Stimulated activated effector memory CD8-positive, alpha-beta T cell treated with anti-CD3 and anti-CD28 coated beads, Interleukin-12 subunit alpha, Interleukin-12 subunit beta, amount 100 ng/mL, for 72 hours (primary cell): ENCODE measurements around the gene VPS37C.
"Not testable (repeated sequence)": the region's sequence is repeated elsewhere in the genome, so short reads cannot be mapped to it uniquely, and the experiment has no call there.

ENCODE experiments used
- ATAC-seq: fragments of 150-1000 bp; cut with Tn5 transposase; 2 replicates; pipeline ENCODE4 v1.10.0; 2021
- DNase-seq, 2 donors: peaks; one replicate each; pipeline ENCODE4 v3.0.0; 2021 to 2022; ENCODE audit warnings: low spot score in 2 of 2
- H3K27ac Mint-ChIP-seq: one replicate; pipeline ENCODE4 v1.8.0; 2022; ENCODE audit warnings: mild to moderate bottlenecking, mixed read lengths
- H3K36me3 Mint-ChIP-seq: one replicate; pipeline ENCODE4 v1.8.0; 2022; ENCODE audit warnings: mild to moderate bottlenecking, mixed read lengths
- H3K4me1 Mint-ChIP-seq: one replicate; pipeline ENCODE4 v1.8.0; 2022; ENCODE audit warnings: mixed read lengths
- H3K4me3 Mint-ChIP-seq: one replicate; pipeline ENCODE4 v1.8.0; 2022; ENCODE audit warnings: mild to moderate bottlenecking, mixed read lengths
- H3K9me3 Mint-ChIP-seq: one replicate; pipeline ENCODE4 v1.8.0; 2022; ENCODE audit warnings: mixed read lengths

The VPS37C gene

GRCh38 chr11:61187505-61188130, 26.4 kb upstream of the VPS37C start:
- no peak overlapping the region for H3K27ac Mint-ChIP-seq
- DNase-seq (peak; percentile 70 to 89), ATAC-seq (peak; percentile 84)
- H3K4me3 Mint-ChIP-seq: no peak overlapping the region
- no peaks in the 10 kb centered on the region for H3K9me3 Mint-ChIP-seq
- H3K36me3 Mint-ChIP-seq: no peaks in the 10 kb centered on the region
- no peaks in the 10 kb centered on the region for H3K4me1 Mint-ChIP-seq

DNA sequence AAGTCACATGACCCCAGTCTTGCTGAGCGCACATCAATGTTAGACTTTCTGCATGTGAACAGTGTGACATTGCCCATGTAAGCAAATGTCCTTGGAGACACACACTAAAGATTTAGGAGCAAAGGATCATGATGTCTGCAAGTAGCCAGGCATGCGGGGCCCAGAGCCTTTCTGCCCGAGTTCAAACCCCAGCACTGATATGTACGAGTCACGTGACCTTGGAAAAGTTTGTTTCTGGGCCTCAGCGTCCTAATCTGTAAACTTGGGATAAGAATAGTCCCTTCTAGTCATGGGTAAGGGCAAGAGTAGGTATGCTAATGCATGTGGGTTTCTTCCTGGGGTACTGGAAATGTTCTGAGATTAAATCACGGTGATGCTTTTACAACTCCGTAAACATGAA, 25.3 kb upstream of the VPS37C start:
- no peak overlapping the region for H3K27ac Mint-ChIP-seq
- ATAC-seq (no peak), DNase-seq (no peak)
- no peaks in the 10 kb centered on the region for H3K36me3 Mint-ChIP-seq
- H3K4me3 Mint-ChIP-seq: no peak overlapping the region
- no peaks in the 10 kb centered on the region for H3K4me1 Mint-ChIP-seq
- H3K9me3 Mint-ChIP-seq: no peaks in the 10 kb centered on the region

DNA sequence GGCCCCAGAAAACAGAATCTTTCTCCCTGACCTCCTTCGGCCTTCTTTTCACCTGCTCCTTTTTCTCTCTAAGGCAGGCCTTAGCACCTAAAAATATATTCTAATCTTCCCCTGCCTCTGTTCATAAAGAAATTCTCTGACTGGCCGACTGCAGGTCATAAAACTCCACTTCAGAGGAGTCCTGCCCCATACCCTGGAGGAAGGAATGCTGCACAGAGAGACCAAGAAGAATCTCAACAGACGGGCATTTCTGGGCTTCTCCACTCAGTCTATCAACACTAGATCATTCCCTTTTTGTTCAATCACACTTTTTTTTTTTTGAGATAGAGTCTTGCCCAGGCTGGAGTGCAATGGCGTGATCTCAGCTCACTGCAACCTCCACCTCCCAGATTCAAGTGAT, 22.4 kb upstream of the VPS37C start:
- H3K36me3 Mint-ChIP-seq: no peaks in the 10 kb centered on the region
- no peaks in the 10 kb centered on the region for H3K9me3 Mint-ChIP-seq
- H3K4me1 Mint-ChIP-seq: no peaks in the 10 kb centered on the region
- DNase-seq (no peak), ATAC-seq (no peak)
- peak overlapping the region; percentile 49 for H3K27ac Mint-ChIP-seq
- H3K4me3 Mint-ChIP-seq: no peak overlapping the region

DNA sequence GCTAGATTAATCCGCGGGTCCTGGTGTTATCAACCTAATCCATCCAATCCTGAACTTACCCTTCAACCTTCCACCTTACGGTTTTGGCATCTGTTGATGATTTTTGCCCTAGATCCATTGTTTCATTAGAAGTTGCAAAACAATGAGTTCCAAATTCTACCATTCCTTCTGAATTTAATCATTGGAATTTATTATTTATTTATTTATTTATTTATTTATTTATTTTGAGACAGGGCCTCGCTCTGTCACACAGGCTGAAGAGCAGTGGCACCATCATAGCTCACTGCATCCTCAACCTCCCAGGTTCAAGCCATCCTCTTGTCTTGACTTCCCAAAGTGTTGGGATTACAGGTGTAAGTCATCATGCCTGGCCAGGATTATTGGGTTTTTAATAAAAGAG, 20.3 kb upstream of the VPS37C start:
- ATAC-seq: no peak
- H3K4me1 Mint-ChIP-seq: no peaks in the 10 kb centered on the region
- H3K27ac Mint-ChIP-seq: no peak overlapping the region
- no peaks in the 10 kb centered on the region for H3K36me3 Mint-ChIP-seq
- no peak overlapping the region for H3K4me3 Mint-ChIP-seq
- H3K9me3 Mint-ChIP-seq: no peaks in the 10 kb centered on the region
- DNase-seq: no peak

- H3K9me3 Mint-ChIP-seq, H3K4me1 Mint-ChIP-seq, DNase-seq, H3K4me3 Mint-ChIP-seq, H3K36me3 Mint-ChIP-seq, ATAC-seq, H3K27ac Mint-ChIP-seq: not testable (repeated sequence)
Observed at GRCh38 chr11:61180205-61180604, 19.0 kb upstream of the VPS37C start.

DNA sequence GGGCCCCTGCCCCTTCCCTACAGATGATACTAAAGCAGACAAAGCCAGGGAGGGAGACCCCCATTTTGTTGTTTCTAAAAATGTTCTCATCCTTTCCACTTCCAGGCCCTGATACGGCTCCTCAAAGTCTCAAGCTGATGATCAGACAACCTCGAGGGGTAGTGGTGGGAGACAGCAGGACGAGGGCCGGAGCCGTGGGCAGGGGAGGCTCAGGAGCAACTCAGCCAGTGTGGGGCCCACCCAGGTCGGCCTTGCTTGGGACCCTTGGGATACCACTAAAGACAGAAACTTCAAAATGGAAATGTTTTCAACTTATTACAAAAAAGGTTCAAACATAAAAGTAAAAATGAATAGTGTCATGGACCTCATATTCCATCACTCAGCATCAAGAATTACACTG, 15.2 kb upstream of the VPS37C start:
- no peak for DNase-seq
- Mint-ChIP-seq H3K4me1 (peaks cover 14% of the 10 kb centered on the region), H3K36me3 (no peaks in the 10 kb centered on the region), H3K9me3 (no peaks in the 10 kb centered on the region), H3K27ac (no peak overlapping the region), H3K4me3 (no peak overlapping the region)
- ATAC-seq: no peak

GRCh38 chr11:61174949-61175348, 13.7 kb upstream of the VPS37C start:
- Mint-ChIP-seq H3K36me3 (no peaks in the 10 kb centered on the region), H3K9me3 (no peaks in the 10 kb centered on the region), H3K27ac (no peak overlapping the region), H3K4me3 (no peak overlapping the region), H3K4me1 (peaks cover 14% of the 10 kb centered on the region)
- ATAC-seq (no peak), DNase-seq (no peak)

GRCh38 chr11:61174273-61174672, 13.0 kb upstream of the VPS37C start:
- no peak overlapping the region for H3K4me3 Mint-ChIP-seq
- no peaks in the 10 kb centered on the region for H3K9me3 Mint-ChIP-seq
- peaks cover 14% of the 10 kb centered on the region for H3K4me1 Mint-ChIP-seq
- DNase-seq (no peak), ATAC-seq (no peak)
- no peak overlapping the region for H3K27ac Mint-ChIP-seq
- H3K36me3 Mint-ChIP-seq: no peaks in the 10 kb centered on the region

- Mint-ChIP-seq H3K27ac (no peak overlapping the region), H3K36me3 (no peaks in the 10 kb centered on the region), H3K9me3 (no peaks in the 10 kb centered on the region), H3K4me3 (no peak overlapping the region), H3K4me1 (peaks cover 14% of the 10 kb centered on the region)
- ATAC-seq (no peak), DNase-seq (no peak)
Observed at GRCh38 chr11:61173456-61173855, 12.2 kb upstream of the VPS37C start.

DNA sequence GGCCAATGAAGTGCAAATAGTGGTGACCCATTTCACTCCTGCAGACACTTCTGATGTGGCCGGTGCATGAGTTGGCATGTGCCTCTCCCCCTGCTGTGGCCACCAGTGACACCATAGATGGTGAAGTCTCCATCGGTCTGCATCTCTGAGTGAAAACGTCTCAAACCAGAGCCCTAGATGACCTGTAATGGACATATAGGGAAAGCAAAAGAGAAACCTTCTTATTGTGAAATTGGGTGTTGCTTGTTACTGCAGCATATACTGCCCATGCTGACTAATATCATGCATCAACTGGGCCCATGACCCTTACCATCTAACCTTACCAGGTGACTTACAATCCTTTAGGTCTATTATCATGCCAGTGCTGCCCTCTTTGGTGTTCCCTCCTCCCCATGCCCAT, 11.7 kb upstream of the VPS37C start:
- DNase-seq (no peak), ATAC-seq (peak; percentile 26)
- no peak overlapping the region for H3K27ac Mint-ChIP-seq
- no peak overlapping the region for H3K4me3 Mint-ChIP-seq
- peaks cover 14% of the 10 kb centered on the region for H3K4me1 Mint-ChIP-seq
- H3K9me3 Mint-ChIP-seq: no peaks in the 10 kb centered on the region
- no peaks in the 10 kb centered on the region for H3K36me3 Mint-ChIP-seq

- Mint-ChIP-seq H3K9me3 (no peaks in the 10 kb centered on the region), H3K36me3 (no peaks in the 10 kb centered on the region), H3K4me3 (no peak overlapping the region), H3K27ac (peak overlapping the region; percentile 60), H3K4me1 (peaks cover 14% of the 10 kb centered on the region)
- no peak for ATAC-seq
- DNase-seq: no peak
Observed at GRCh38 chr11:61172356-61172755, 11.1 kb upstream of the VPS37C start.

DNA sequence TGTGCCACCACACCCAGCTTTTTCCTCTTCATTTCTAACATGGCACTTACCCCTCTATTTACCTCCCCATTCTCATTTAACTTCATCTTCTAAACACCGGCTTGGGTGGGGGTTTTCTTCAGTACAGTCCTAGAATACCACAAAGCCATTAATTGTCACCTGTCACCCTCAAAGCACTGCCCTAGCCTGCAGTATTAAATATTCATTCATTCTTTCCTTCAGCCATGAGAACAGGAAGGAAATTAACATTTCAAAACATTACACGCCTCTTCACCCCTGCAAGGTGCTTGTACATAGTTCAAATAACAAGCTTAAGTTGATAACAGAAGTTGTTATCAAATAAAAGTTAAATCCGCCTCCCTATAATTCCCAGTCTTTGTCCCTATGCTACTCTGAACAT, 10.7 kb upstream of the VPS37C start:
- DNase-seq (no peak), ATAC-seq (no peak)
- peaks cover 14% of the 10 kb centered on the region for H3K4me1 Mint-ChIP-seq
- no peaks in the 10 kb centered on the region for H3K36me3 Mint-ChIP-seq
- no peak overlapping the region for H3K4me3 Mint-ChIP-seq
- no peaks in the 10 kb centered on the region for H3K9me3 Mint-ChIP-seq
- H3K27ac Mint-ChIP-seq: peak overlapping the region; percentile 60

DNA sequence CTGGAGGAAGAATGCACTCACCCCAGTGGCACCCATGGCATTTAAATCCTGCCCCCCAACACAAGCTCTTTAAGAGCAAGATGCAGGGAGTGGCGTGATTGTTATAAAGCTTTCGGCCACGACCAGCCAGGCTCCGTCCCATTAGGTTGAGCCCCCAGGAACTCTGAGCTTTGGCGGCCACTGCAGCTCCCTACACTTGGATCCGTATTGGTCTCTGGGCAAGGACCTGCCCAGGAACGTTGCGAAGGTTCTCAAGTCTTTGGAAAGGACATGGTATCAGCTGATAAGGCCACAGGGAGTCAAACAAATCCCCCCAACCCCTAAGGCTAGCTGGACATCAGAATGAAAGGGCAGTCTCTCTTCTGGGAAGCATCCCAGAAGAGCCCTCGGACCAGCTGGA, 9.3 kb upstream of the VPS37C start:
- Mint-ChIP-seq H3K27ac (no peak overlapping the region), H3K36me3 (no peaks in the 10 kb centered on the region), H3K4me3 (no peak overlapping the region), H3K9me3 (no peaks in the 10 kb centered on the region), H3K4me1 (peaks cover 14% of the 10 kb centered on the region)
- no peak for DNase-seq
- ATAC-seq: no peak

GRCh38 chr11:61168800-61169199, 7.6 kb upstream of the VPS37C start:
- no peak overlapping the region for H3K4me3 Mint-ChIP-seq
- H3K36me3 Mint-ChIP-seq: peaks cover 6% of the 10 kb centered on the region
- ATAC-seq (no peak), DNase-seq (no peak)
- H3K4me1 Mint-ChIP-seq: peaks cover 29% of the 10 kb centered on the region
- H3K9me3 Mint-ChIP-seq: no peaks in the 10 kb centered on the region
- no peak overlapping the region for H3K27ac Mint-ChIP-seq

DNA sequence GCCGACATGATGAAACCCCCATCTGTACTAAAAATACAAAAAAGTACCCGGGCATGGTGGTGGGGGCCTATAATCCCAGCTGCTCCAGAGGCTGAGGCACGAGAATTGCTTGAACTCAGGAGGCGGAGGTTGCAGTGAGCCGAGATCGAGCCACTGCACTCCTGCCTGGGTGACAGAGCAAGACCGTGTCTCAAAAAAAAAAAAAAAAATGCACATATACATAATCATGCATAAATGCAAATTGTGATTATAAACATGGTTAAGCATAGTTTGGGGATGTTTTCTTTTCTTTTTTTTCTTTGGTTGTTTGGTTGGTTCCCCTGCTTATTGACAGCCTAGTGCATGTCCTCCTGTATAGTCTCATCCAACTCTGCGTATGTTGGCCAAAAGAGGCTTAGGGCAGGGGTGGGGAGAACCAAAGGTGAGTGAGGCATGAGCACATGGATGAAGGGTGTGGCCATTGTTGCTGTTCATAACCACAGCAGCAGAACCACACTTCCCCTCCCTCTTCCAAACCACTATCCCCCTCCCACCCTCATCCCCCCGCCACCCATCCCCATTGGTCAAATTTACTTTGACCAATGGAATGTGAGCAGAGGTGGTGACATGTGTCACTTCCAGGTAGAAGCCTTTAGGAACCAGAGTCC, 6.9 kb upstream of the VPS37C start:
- Mint-ChIP-seq H3K27ac (no peak overlapping the region), H3K4me3 (no peak overlapping the region), H3K4me1 (peaks cover 33% of the 10 kb centered on the region), H3K36me3 (peaks cover 6% of the 10 kb centered on the region), H3K9me3 (no peaks in the 10 kb centered on the region)
- DNase-seq (no peak), ATAC-seq (no peak)

DNA sequence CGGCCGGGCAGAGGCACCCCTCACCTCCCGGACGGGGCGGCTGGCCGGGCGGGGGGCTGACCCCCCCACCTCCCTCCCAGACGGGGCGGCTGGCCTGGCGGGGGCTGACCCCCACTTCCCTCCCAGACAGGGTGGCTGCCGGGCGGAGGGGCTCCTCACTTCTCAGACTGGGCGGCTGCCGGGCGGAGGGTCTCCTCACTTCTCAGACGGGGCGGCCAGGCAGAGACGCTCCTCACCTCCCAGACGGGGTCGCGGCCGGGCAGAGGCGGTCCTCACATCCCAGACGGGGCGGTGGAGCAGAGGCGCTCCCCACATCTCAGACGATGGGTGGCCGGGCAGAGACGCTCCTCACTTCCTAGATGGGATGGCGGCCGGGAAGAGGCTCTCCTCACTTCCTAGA, 5.1 kb upstream of the VPS37C start:
- H3K9me3 Mint-ChIP-seq, ATAC-seq, DNase-seq, H3K27ac Mint-ChIP-seq, H3K4me3 Mint-ChIP-seq: not testable (repeated sequence)
- peaks cover 32% of the 10 kb centered on the region for H3K4me1 Mint-ChIP-seq
- H3K36me3 Mint-ChIP-seq: peaks cover 12% of the 10 kb centered on the region
